SH-SY5Y (cell line): ENCODE data around the gene CPXM1.

ENCODE experiments used
- GATA2 ChIP-seq: IDR thresholded peaks from 2 replicates; pipeline ENCODE4 v1.6.1; 2011; ENCODE audit warnings: mild to moderate bottlenecking, low read depth, low read length
- GATA3 ChIP-seq: IDR thresholded peaks from 2 replicates; pipeline ENCODE4 v1.6.1; 2011; ENCODE audit warnings: low read depth, mild to moderate bottlenecking, low read length, moderate library complexity

DNA sequence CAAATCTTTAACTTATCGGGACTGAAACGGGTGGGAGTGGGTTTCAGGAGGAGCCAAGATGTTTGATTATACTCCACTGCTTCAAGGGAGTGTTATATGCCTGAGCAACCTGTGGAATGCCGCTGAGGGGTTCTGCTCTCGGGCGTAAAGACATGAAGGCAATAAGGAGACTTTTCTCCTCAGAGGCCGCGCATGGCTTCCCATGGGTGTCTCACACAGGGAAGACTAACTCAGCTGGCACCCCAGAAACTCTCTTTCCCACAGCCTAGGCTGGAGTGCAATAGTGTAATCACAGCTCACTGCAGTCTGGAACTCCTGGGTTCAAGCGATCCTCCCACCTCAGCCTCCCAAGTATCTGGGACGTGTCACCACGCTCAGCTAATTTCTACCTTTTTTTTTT is 9.3 kb upstream of the CPXM1 start:
- no peak for TF ChIP-seq GATA3
- no peak for TF ChIP-seq GATA2
